GM21423 (cell line): Measurements from ENCODE around the gene DYRK1A.
"Not testable (repeated sequence)": the region's sequence is repeated elsewhere in the genome, so short reads cannot be mapped to it uniquely, and the experiment has no call there.

ENCODE experiments used
- ATAC-seq: cut with Tn5 transposase; IDR thresholded peaks from one replicate; pipeline ENCODE4 v1.9.1; 2021; ENCODE audit warnings: mild to moderate bottlenecking, moderate library complexity; ENCODE audit not compliant: unreplicated experiment

The DYRK1A gene

GRCh38 chr21:37546949-37547614 is 180.5 kb downstream of the DYRK1A start:
- ATAC-seq, result no peak

GRCh38 chr21:37547615-37548200 is 181.1 kb downstream of the DYRK1A start:
- ATAC-seq, result no peak

GRCh38 chr21:37548521-37548981 is 182.0 kb downstream of the DYRK1A start:
- no peak for ATAC-seq

- not testable (repeated sequence) for ATAC-seq
Observed at GRCh38 chr21:37549730-37550129, 183.2 kb downstream of the DYRK1A start.

- ATAC-seq, result no peak
Observed at GRCh38 chr21:37550157-37550556, 183.6 kb downstream of the DYRK1A start.

- ATAC-seq, result no peak
Observed at GRCh38 chr21:37550618-37551330, 184.2 kb downstream of the DYRK1A start.

GRCh38 chr21:37551331-37551992 is 184.9 kb downstream of the DYRK1A start:
- no peak for ATAC-seq

- no peak for ATAC-seq
Observed at GRCh38 chr21:37551993-37552355, 185.4 kb downstream of the DYRK1A start.

- no peak for ATAC-seq
Observed at GRCh38 chr21:37552496-37553029, 186.0 kb downstream of the DYRK1A start.

- ATAC-seq, result no peak
Observed at GRCh38 chr21:37553078-37553481, 186.5 kb downstream of the DYRK1A start.

GRCh38 chr21:37554661-37555379 is 188.2 kb downstream of the DYRK1A start:
- ATAC-seq, result no peak

- ATAC-seq, result no peak
Observed at GRCh38 chr21:37555672-37556261, 189.2 kb downstream of the DYRK1A start.

- peak; percentile 98 for ATAC-seq
Observed at GRCh38 chr21:37557261-37557950, 190.8 kb downstream of the DYRK1A start.

GRCh38 chr21:37558676-37559211 is 192.2 kb downstream of the DYRK1A start:
- ATAC-seq, result no peak

- no peak for ATAC-seq
Observed at GRCh38 chr21:37560385-37560784, 193.8 kb downstream of the DYRK1A start.

- no peak for ATAC-seq
Observed at GRCh38 chr21:37561506-37561905, 194.9 kb downstream of the DYRK1A start.

GRCh38 chr21:37561941-37562919 is 195.7 kb downstream of the DYRK1A start:
- ATAC-seq, result no peak
